Small intestine (tissue), 7 donors: ENCODE measurements around the gene ZBED4. TPM values are rescaled to one million over a fixed set of nuclear protein-coding genes. Genes with fewer than 3 reads are reported as not detected.
A peak's percentile ranks its signal among the peaks of the same experiment; 100 is the strongest.

Experiments used
- DNase-seq, 2 donors: peaks; one replicate each; pipeline versions ENCODE4 v3.0.0 to v3.0.0-alpha.2; 2013
- FAIRE-seq: peaks from 2 replicates; lab custom pipeline; 2012; peaks lifted over from hg19 to GRCh38; lab: Jason Lieb, UNC
- H3K27ac ChIP-seq, 3 donors: one replicate each; pipeline ENCODE4 v1.5.1; 2013; ENCODE audit warnings: low read length in 2 of 3, mild to moderate bottlenecking in 2 of 3, control low read depth in 1 of 3, inconsistent platforms in 1 of 3, low read depth in 1 of 3, moderate library complexity in 1 of 3
- H3K27me3 ChIP-seq, 3 donors: one replicate each; pipeline ENCODE4 v1.6.1; 2013; ENCODE audit warnings: low read length in 3 of 3, inconsistent platforms in 1 of 3; ENCODE audit not compliant: control insufficient read depth in 3 of 3, insufficient read depth in 3 of 3
- H3K36me3 ChIP-seq, 3 donors: one replicate each; pipeline ENCODE4 v1.6.1; 2013; ENCODE audit warnings: low read length in 3 of 3, inconsistent platforms in 1 of 3, low read depth in 1 of 3, mild to moderate bottlenecking in 1 of 3, moderate library complexity in 1 of 3; ENCODE audit not compliant: control insufficient read depth in 3 of 3, insufficient read depth in 2 of 3
- H3K4me1 ChIP-seq, 3 donors: one replicate each; pipeline ENCODE4 v1.6.1; 2013; ENCODE audit warnings: low read length in 2 of 3, inconsistent platforms in 1 of 3, low read depth in 1 of 3, mild to moderate bottlenecking in 1 of 3, moderate library complexity in 1 of 3; ENCODE audit not compliant: control insufficient read depth in 3 of 3, insufficient read depth in 2 of 3
- H3K4me3 ChIP-seq, 3 donors: one replicate each; pipeline ENCODE4 v1.5.1; 2013; ENCODE audit warnings: low read length in 3 of 3, control low read depth in 1 of 3, inconsistent platforms in 1 of 3, low read depth in 1 of 3, mild to moderate bottlenecking in 1 of 3, moderate library complexity in 1 of 3
- H3K9me3 ChIP-seq, 2 donors: one replicate each; pipeline ENCODE4 v1.6.1; 2013; ENCODE audit warnings: low read depth in 1 of 2, low read length in 1 of 2; ENCODE audit not compliant: control insufficient read depth in 2 of 2, insufficient read depth in 1 of 2
- WGBS, 3 donors: extraction: QIAGEN DNeasy Blood & Tissue Kit; methylation state at CpG; one replicate each; pipeline ENCODE4 v1.1.7; 2013; 5-methylcytosine and 5-hydroxymethylcytosine counted together
- polyA plus RNA-seq, 4 donors: library from polyadenylated mRNA; stranded (reverse) in 3 of 4; unstranded in 1 of 4; fragments of 200-250 nt in 3 of 4; fragments of 120-200 nt in 1 of 4; gene quantifications; one replicate each; pipeline versions ENCODE4 v1.2.1 to v1.2.3, GENCODE V29; 2013
- donor health status: healthy with polysubstance abuse.
- donor health status: control.
- donor health status: control.
- donor health status: Bipolar disorder and iron deficiency.
- donor health status: healthy.

ZBED4 gene
- polyA plus RNA-seq, 4 donors = 3.2 to 12.4 (median 5.6) TPM

DNA sequence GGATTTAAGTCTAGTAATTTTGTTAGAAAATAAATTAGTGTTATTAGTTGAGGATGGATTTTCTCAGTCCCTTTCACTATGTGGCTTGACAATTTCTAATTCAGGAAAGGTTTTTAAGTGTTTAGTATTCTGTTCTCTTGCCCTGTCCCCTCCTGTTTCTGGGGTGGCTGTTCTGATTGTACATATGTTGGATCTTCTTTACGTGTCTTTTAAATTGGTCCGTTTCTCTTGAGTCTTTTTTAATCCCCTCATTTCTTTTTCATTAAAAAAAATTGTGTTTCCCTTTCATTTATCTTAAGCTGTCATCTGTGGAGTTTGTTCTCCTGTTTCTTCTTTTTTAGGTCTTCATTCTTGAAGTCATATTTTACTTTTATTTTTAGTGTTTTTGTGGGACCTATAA is 12.5 kb downstream of the ZBED4 start:
- 41 to 45% (median 45%) methylated on average over 2 of the region's 2 CpGs for WGBS, 3 donors
- H3K9me3 ChIP-seq = peaks cover 0 to 42% of the 10 kb centered on the region in 2 donors
- DNase-seq (no peak), FAIRE-seq (no peak)
- no peaks in the 10 kb centered on the region for H3K27me3 ChIP-seq
- no peak overlapping the region for H3K4me3 ChIP-seq
- H3K36me3 ChIP-seq = peaks cover 0 to 3% (median 2%) of the 10 kb centered on the region in 3 donors
- H3K27ac ChIP-seq = no peak overlapping the region
- H3K4me1 ChIP-seq = no peaks in the 10 kb centered on the region

DNA sequence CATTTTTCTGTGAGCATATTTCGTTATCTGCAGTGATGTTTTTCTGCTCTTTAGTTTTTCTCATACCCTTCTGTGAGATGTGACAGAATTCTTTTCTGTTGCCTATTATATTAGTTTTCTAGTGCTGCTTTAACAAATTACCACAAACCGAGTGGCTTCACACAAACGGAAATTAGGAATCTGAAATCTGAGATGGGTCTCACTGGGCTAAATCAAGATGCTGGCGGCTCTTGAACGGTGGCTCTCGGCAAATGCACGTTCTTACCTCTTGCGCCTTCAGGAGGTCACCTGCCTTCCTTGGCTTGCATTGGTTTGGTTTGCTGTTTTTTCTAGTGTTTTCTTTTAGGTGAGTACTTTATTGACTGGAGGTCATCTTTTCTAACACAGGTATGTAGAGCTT is 13.0 kb downstream of the ZBED4 start:
- Histone ChIP-seq H3K27me3 (no peaks in the 10 kb centered on the region), H3K4me3 (no peak overlapping the region), H3K36me3 (peaks cover 0 to 3% (median 2%) of the 10 kb centered on the region in 3 donors), H3K4me1 (no peaks in the 10 kb centered on the region), H3K27ac (peak overlapping the region in 1 of 3 donors; percentile 15), H3K9me3 (peaks cover 0 to 44% of the 10 kb centered on the region in 2 donors)
- WGBS, 3 donors = 89 to 91% (median 91%) methylated on average over 8 of the region's 8 CpGs
- FAIRE-seq (no peak), DNase-seq (no peak)

DNA sequence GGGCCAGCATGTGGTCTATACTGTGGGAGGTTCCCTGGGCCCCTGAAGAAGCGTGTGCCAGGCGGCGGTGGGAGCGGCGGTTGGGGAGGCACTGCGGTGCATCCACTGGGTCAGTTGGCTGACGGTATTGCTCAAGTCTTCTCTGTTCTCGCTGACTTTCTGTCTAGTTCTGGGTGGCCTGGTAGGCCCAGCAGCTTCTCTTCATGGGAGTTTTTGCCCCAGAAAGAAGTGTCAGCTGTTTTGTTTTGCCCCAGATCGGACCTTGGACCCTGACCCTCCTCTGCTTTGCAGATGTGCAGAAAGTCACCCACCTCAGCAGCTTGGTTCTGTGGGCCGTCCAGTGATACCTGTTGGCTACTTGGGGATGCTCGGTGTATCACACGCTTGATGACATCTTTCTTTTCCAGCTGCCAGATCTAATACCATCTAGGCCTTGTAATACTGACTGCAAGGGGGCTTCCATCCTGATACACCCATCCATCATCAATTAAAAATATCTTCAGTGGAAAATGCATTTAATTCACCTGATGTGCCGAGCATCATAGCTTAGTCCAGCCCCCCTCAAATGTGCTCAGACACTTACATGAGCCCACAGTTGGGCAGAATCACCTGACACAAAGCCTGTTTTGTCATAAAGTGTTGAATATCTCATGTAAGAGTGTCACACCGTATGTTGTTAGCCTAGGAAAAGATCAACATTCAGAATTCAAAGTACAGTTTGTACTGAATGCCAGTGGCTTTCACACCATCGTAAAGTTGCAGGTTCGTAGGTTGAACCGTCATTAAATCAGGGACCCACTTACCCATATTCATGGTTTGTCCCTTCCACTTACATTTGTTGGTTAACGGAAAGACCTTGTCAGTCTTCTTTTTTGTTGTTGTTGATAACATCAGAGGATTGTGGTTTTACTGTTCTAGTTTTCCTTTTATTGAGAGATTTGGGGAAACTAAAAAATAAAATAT is 13.9 kb downstream of the ZBED4 start:
- FAIRE-seq = no peak
- Histone ChIP-seq H3K9me3 (peaks cover 0 to 46% of the 10 kb centered on the region in 2 donors), H3K27ac (peak overlapping the region in 1 of 3 donors; percentile 88), H3K27me3 (no peaks in the 10 kb centered on the region), H3K4me3 (no peak overlapping the region), H3K4me1 (no peaks in the 10 kb centered on the region), H3K36me3 (peaks cover 0 to 3% (median 2%) of the 10 kb centered on the region in 3 donors)
- peak in 1 of 2 donors; percentile 48 for DNase-seq
- WGBS, 3 donors = 88 to 96% (median 92%) methylated on average over 18 of the region's 18 CpGs

DNA sequence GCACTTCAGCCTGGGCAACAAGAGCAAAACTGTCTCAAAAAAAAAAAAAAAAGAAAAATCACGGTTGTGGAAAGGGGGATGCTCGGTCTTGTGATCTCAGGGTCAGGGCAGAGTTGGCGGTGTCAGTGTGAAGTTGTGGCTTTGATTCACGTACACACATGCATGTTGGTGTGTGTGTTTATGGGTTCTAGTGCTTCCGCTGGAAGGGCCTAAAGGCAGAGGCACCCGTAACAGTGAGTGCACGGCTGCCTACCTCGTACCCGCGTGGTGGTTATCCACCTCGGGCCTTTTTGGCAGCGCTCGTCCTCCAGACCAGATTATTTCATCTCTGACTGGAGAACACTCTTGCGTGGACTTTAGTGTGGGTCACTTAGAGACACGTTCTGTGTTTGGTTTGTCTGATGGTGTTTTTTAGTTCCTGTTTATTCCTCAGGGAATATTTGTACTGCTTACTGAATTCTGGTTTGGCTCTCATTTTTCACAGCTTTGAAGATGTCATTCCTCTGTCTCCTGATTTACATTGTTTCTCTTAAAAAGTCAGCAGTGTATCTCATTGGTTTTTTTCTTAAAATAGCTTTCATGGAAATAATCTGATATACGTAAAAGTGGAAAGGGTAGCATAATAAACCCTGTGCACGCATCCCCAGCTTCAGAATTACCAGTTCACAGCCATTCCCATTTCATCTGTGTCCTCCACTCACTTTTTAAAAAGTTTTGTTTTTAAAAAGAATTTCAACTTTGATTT is 15.6 kb downstream of the ZBED4 start:
- no peaks in the 10 kb centered on the region for H3K4me1 ChIP-seq
- no peak overlapping the region for H3K27ac ChIP-seq
- no peaks in the 10 kb centered on the region for H3K27me3 ChIP-seq
- DNase-seq (no peak), FAIRE-seq (no peak)
- H3K9me3 ChIP-seq = peaks cover 0 to 53% of the 10 kb centered on the region in 2 donors
- H3K36me3 ChIP-seq = peaks cover 0 to 7% (median 2%) of the 10 kb centered on the region in 3 donors
- WGBS, 3 donors = 90 to 92% (median 91%) methylated on average over 17 of the region's 17 CpGs
- H3K4me3 ChIP-seq = no peak overlapping the region

DNA sequence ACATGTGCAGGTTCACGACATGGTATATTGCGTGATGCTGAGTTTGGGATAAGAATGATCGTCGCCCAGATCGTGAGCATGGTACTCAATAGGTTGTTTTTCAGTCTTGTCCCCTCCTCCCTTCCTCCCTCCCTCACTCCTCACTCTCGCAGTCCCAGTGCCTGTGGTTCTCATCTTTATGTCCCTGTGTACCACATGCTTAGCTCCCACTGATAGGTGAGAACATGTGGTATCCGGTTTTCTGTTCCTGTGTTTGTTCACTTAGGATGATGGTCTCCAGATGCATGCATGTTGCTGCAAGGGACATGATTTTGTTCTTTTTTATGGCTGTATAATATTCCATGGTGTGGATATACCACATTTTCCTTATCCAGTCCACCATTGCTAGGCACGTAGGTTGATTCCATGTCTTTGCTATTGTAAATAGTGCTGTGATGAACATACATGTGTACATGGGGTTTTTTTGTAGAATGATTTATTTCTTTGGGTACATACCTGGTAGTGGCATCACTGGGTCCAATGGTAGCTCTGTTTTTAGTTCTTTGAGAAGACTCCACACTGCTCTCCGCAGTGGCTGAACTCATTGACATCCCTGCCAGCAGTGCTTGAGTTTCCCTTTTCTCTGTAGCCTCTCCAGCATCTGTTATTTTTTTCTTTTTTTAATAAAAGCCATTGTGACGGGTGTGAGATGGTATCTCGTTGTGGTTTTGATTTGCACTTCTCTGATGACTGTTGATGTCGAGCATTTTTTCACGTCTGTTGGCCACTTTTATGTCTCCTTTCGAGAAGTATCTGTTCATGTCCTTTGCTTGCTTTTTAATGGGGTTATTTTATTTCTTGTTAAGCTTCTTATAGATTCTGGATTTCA is 16.4 kb downstream of the ZBED4 start:
- Histone ChIP-seq H3K27me3 (no peaks in the 10 kb centered on the region), H3K4me3 (no peak overlapping the region), H3K27ac (peak overlapping the region in 1 of 3 donors; percentile 22), H3K9me3 (peaks cover 0 to 54% of the 10 kb centered on the region in 2 donors), H3K4me1 (no peaks in the 10 kb centered on the region), H3K36me3 (peaks cover 0 to 7% (median 2%) of the 10 kb centered on the region in 3 donors)
- FAIRE-seq (no peak), DNase-seq (peak in 1 of 2 donors; percentile 25)
- WGBS, 3 donors = 90 to 97% (median 90%) methylated on average over 13 of the region's 14 CpGs

DNA sequence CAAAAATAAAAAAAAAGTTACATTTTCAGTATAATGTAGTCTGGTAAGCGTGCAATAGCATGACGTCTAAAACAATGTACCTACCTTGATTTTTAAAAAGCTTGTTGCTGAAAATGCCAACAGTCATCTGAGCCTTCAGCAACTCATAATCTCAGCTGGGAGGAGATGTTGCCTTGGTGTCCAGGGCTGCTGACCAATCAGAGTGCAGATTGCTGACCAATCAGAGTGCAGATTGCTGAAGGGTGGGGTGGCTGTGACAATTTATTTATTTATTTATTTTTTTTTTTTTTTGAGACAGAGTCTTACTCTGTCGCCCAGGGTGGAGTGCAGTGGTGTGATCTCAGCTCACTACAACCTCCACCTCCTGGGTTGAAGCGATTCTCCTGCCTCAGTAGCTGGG is 17.8 kb downstream of the ZBED4 start:
- Histone ChIP-seq H3K9me3 (peaks cover 0 to 54% of the 10 kb centered on the region in 2 donors), H3K4me3 (no peak overlapping the region), H3K36me3 (peaks cover 0 to 8% (median 2%) of the 10 kb centered on the region in 3 donors), H3K27me3 (no peaks in the 10 kb centered on the region), H3K27ac (no peak overlapping the region), H3K4me1 (no peaks in the 10 kb centered on the region)
- WGBS, 3 donors = 95 to 100% (median 96%) methylated on average over 4 of the region's 4 CpGs
- DNase-seq (no peak), FAIRE-seq (no peak)

DNA sequence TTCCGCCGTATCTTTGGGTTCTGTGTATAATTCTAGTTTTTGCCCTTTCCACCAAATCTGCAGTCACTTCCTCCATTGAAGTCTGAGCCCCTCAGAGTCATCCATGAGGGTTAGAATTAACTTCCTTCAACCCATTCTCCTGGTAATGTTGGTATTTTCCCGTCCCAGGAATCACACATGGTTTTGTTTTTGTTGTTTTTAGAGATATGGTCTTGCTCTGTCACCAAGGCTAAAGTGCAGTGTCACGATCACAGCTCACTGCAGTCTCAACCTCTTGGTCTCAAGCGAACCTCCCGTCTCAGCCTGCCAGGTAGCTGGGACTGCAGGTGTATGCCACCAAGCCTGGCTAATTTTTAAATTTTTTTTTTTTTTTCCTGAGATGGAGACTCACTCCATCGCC is 18.7 kb downstream of the ZBED4 start:
- no peak overlapping the region for H3K27ac ChIP-seq
- DNase-seq = no peak
- WGBS, 3 donors = 94 to 97% (median 96%) methylated on average over 7 of the region's 7 CpGs
- no peaks in the 10 kb centered on the region for H3K4me1 ChIP-seq
- no peak for FAIRE-seq
- H3K4me3 ChIP-seq = no peak overlapping the region
- peaks cover 0 to 10% (median 2%) of the 10 kb centered on the region in 3 donors for H3K36me3 ChIP-seq
- peaks cover 0 to 53% of the 10 kb centered on the region in 2 donors for H3K9me3 ChIP-seq
- H3K27me3 ChIP-seq = no peaks in the 10 kb centered on the region
